Transverse colon (tissue), 4 donors: ENCODE measurements around the gene ARRB1.

Source experiments
- CTCF ChIP-seq, 5 experiments: fragments of 200-600 bp in 3 of 5; fragments of 450-650 bp in 2 of 5; sonication (generic) in 3 of 5; IDR thresholded peaks; 1 replicate in 2 of 5; 2 replicates in 3 of 5; pipeline ENCODE4 v1.5.1; 2016 to 2017; ENCODE audit warnings: antibody characterized with exemption in 5 of 5, inconsistent platforms in 3 of 5, mild to moderate bottlenecking in 2 of 5, moderate library complexity in 1 of 5
- EP300 ChIP-seq: sonication (generic); formaldehyde crosslinking; IDR thresholded peaks from one replicate; pipeline ENCODE4 v1.6.1; 2017; ENCODE audit warnings: antibody characterized with exemption, low read depth
- POLR2A ChIP-seq: fragments of 450-650 bp; IDR thresholded peaks from one replicate; pipeline ENCODE4 v1.6.1; 2016; ENCODE audit warnings: antibody characterized with exemption, mild to moderate bottlenecking, moderate library complexity
- POLR2AphosphoS5 ChIP-seq, 3 donors: sonication (generic); formaldehyde crosslinking; IDR thresholded peaks; one replicate each; pipeline ENCODE4 v1.6.1; 2016; ENCODE audit warnings: antibody characterized with exemption in 3 of 3

GRCh38 chr11:75323609-75324008 lies 27.9 kb downstream of the ARRB1 start:
- TF ChIP-seq POLR2AphosphoS5 (IDR thresholded peaks at IDR 0.05) = peak in 1 of 3 donors; percentile 36
- TF ChIP-seq CTCF (IDR thresholded peaks at IDR 0.05) = no peak
- peak; percentile 18 for TF ChIP-seq POLR2A
- TF ChIP-seq EP300 = no peak
